ENCODE results near the gene LAMA2. TPM values are rescaled to one million over a fixed set of nuclear protein-coding genes. Genes with fewer than 3 reads are reported as not detected.

The LAMA2 gene
- total RNA-seq, 1 experiment from 2014 or later, result 4.2 TPM

DNA sequence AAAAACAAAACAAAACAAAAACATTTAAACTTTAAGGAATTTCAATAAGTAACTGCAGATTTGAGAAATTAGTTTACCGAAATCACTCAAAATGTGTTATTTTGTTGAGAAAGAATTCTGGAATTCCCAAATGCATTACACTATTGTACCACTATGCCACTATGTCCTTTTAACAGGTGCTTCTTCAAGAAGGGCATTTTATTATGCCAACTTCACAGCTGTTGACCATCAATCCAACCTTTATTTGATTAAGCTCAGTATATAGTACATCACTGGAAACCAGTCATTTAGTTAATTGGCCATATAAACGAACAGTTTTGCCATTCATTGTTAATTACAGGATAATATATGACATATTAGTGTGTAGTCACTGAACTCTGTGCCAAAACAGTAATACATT lies 605.4 kb downstream of the LAMA2 start:
- no peak overlapping the region for H3K4ac ChIP-seq (ENCODE audit: low read depth, low read length)
- H3K27ac ChIP-seq (ENCODE audit: insufficient read length, low read depth, low read length), result no peak overlapping the region
- H2BK120ac ChIP-seq (ENCODE audit: low read depth, low read length, poor library complexity, severe bottlenecking), result no peak overlapping the region
- Mint-ChIP-seq H3K27ac (no peak overlapping the region), H3K4me1 (peaks cover 15 to 16% of the 10 kb centered on the region in 2 experiments), H3K4me3 (no peak overlapping the region), H3K36me3 (ENCODE audit: insufficient read depth in 1 of 3, low read depth in 3 of 3) (no peaks in the 10 kb centered on the region), H3K9me3 (no peaks in the 10 kb centered on the region), H3K27me3 (ENCODE audit: low read depth) (no peaks in the 10 kb centered on the region)
- H3K14ac ChIP-seq (ENCODE audit: insufficient read depth, low read length), result no peak overlapping the region
- H2BK15ac ChIP-seq (ENCODE audit: low read depth, low read length), result no peak overlapping the region
- no peak for DNase-seq
- no peak overlapping the region for H2AFZ ChIP-seq (ENCODE audit: low read length)
- H3K56ac ChIP-seq (ENCODE audit: insufficient read length, low read depth, low read length), result no peak overlapping the region
- H2BK5ac ChIP-seq (ENCODE audit: insufficient read length, low read length), result no peak overlapping the region
- H3K79me2 ChIP-seq (ENCODE audit: insufficient read depth, low read length), result no peaks in the 10 kb centered on the region
- no peaks in the 10 kb centered on the region for H3K23me2 ChIP-seq (ENCODE audit: insufficient read length, low read depth, low read length, poor library complexity, severe bottlenecking)
- no peak overlapping the region for H4K8ac ChIP-seq (replicated peaks; ENCODE audit: insufficient read length, low read depth, low read length)
- H4K91ac ChIP-seq (ENCODE audit: insufficient read length, low read depth, low read length), result no peak overlapping the region
- H2BK12ac ChIP-seq (ENCODE audit: insufficient read length, low read depth, low read length), result no peak overlapping the region
- no peak overlapping the region for H3T11ph ChIP-seq (ENCODE audit: low read length)
- no peaks in the 10 kb centered on the region for H4K20me1 ChIP-seq (ENCODE audit: control insufficient read depth, insufficient read depth, insufficient read length)
- no peak overlapping the region for H3K9ac ChIP-seq (ENCODE audit: extremely low read depth, insufficient read length, low read length)
- no peak overlapping the region for H4K5ac ChIP-seq (ENCODE audit: insufficient read length, low read depth, low read length)
- H3K23ac ChIP-seq (ENCODE audit: insufficient read length, low read depth, low read length), result no peak overlapping the region
- TF ChIP-seq, protein P1, sequence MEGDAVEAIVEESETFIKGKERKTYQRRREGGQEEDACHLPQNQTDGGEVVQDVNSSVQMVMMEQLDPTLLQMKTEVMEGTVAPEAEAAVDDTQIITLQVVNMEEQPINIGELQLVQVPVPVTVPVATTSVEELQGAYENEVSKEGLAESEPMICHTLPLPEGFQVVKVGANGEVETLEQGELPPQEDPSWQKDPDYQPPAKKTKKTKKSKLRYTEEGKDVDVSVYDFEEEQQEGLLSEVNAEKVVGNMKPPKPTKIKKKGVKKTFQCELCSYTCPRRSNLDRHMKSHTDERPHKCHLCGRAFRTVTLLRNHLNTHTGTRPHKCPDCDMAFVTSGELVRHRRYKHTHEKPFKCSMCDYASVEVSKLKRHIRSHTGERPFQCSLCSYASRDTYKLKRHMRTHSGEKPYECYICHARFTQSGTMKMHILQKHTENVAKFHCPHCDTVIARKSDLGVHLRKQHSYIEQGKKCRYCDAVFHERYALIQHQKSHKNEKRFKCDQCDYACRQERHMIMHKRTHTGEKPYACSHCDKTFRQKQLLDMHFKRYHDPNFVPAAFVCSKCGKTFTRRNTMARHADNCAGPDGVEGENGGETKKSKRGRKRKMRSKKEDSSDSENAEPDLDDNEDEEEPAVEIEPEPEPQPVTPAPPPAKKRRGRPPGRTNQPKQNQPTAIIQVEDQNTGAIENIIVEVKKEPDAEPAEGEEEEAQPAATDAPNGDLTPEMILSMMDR (conservative IDR thresholded peaks at IDR 0.05), result no peak
- no CpG with 5 or more reads among the region's 2 CpGs for WGBS (ENCODE audit: extremely low coverage, insufficient read length, low lambda C conversion rate)
- no peak overlapping the region for H2BK20ac ChIP-seq (ENCODE audit: low read depth, low read length, poor library complexity, severe bottlenecking)
- no peaks in the 10 kb centered on the region for H3K79me1 ChIP-seq (ENCODE audit: insufficient read depth, low read depth, low read length, poor library complexity, severe bottlenecking)
- H3K9me3 ChIP-seq (ENCODE audit: control insufficient read depth, low read depth, low read length), result no peaks in the 10 kb centered on the region
- H3K4me1 ChIP-seq (ENCODE audit: insufficient read depth, low read length), result no peaks in the 10 kb centered on the region; the same call in 1 of the 2 replicates
- no peak overlapping the region for H3K18ac ChIP-seq (ENCODE audit: insufficient read length, low read depth, low read length)
- H2AK5ac ChIP-seq (ENCODE audit: insufficient read length, low read length), result no peak overlapping the region
- H3K4me2 ChIP-seq (ENCODE audit: insufficient read depth, insufficient read length, low read length), result no peak overlapping the region
- H3K27me3 ChIP-seq (ENCODE audit: insufficient read depth, low read length), result no peaks in the 10 kb centered on the region
